ENCODE data around the gene EVI5L. TPM values are rescaled to one million over a fixed set of nuclear protein-coding genes. Genes with fewer than 3 reads are reported as not detected.

EVI5L gene
- polyA plus RNA-seq, 1 experiment, result 11.7 TPM

- no peak overlapping the region for H3K4me3 ChIP-seq (ENCODE audit: low read depth, low read length)
- DNase-seq (ENCODE audit: low read depth), result no peak
- TF ChIP-seq CTCF (IDR thresholded peaks at IDR 0.05; ENCODE audit: insufficient read depth, low read depth, low read length), result no peak
- CTCF ChIA-PET, result interaction anchor here (1.1 to 1.8 kb wide), 2 partner anchors 9 to 26 kb away, joined by 3 to 8 read pairs; partner anchors contain the start of gene MAP2K7
- POLR2A ChIA-PET, result no interaction called here
- no peaks in the 10 kb centered on the region for H3K27me3 ChIP-seq (ENCODE audit: control insufficient read depth, insufficient read depth, low read length)
- no peaks in the 10 kb centered on the region; the same call in 1 of the 2 replicates for H3K36me3 ChIP-seq (ENCODE audit: control insufficient read depth, insufficient read depth, low read length)
Measured at GRCh38 chr19:7894612-7895309, 64.7 kb downstream of the EVI5L start.

GRCh38 chr19:7895565-7895964 is 65.5 kb downstream of the EVI5L start:
- TF ChIP-seq CTCF (IDR thresholded peaks at IDR 0.05; ENCODE audit: insufficient read depth, low read depth, low read length), result no peak
- DNase-seq (ENCODE audit: low read depth), result no peak
- Histone ChIP-seq H3K27me3 (ENCODE audit: control insufficient read depth, insufficient read depth, low read length) (no peaks in the 10 kb centered on the region), H3K4me3 (ENCODE audit: low read depth, low read length) (no peak overlapping the region), H3K36me3 (ENCODE audit: control insufficient read depth, insufficient read depth, low read length) (peaks cover 4% of the 10 kb centered on the region)
- ChIA-PET POLR2A (no interaction called here), CTCF (no interaction called here)

GRCh38 chr19:7897292-7897691 is 67.3 kb downstream of the EVI5L start:
- ChIA-PET POLR2A (interaction anchor here (0.8 kb wide), 1 partner anchor 31 kb away, joined by 14 read pairs; no protein-coding TSS in a partner anchor), CTCF (interaction anchor here (1.7 kb wide), 1 partner anchor 26 kb away, joined by 4 read pairs; no protein-coding TSS in a partner anchor)
- H3K27me3 ChIP-seq (ENCODE audit: control insufficient read depth, insufficient read depth, low read length), result no peaks in the 10 kb centered on the region
- H3K36me3 ChIP-seq (ENCODE audit: control insufficient read depth, insufficient read depth, low read length), result peaks cover 4% of the 10 kb centered on the region
- no peak for TF ChIP-seq CTCF (IDR thresholded peaks at IDR 0.05; ENCODE audit: insufficient read depth, low read depth, low read length)
- no peak overlapping the region for H3K4me3 ChIP-seq (ENCODE audit: low read depth, low read length)
- no peak for DNase-seq (ENCODE audit: low read depth)

- DNase-seq (ENCODE audit: low read depth), result no peak
- Histone ChIP-seq H3K27me3 (ENCODE audit: control insufficient read depth, insufficient read depth, low read length) (no peaks in the 10 kb centered on the region), H3K36me3 (ENCODE audit: control insufficient read depth, insufficient read depth, low read length) (peaks cover 4% of the 10 kb centered on the region), H3K4me3 (ENCODE audit: low read depth, low read length) (no peak overlapping the region)
- ChIA-PET CTCF (interaction anchor here (1.6 to 1.9 kb wide), 2 partner anchors 21 to 47 kb away, joined by 3 to 6 read pairs; partner anchors contain the start of gene SNAPC2), POLR2A (no interaction called here)
- no peak for TF ChIP-seq CTCF (IDR thresholded peaks at IDR 0.05; ENCODE audit: insufficient read depth, low read depth, low read length)
Measured at GRCh38 chr19:7898967-7899366, 68.9 kb downstream of the EVI5L start.

GRCh38 chr19:7899751-7900378 is 69.8 kb downstream of the EVI5L start:
- Histone ChIP-seq H3K27me3 (ENCODE audit: control insufficient read depth, insufficient read depth, low read length) (no peaks in the 10 kb centered on the region), H3K4me3 (ENCODE audit: low read depth, low read length) (no peak overlapping the region), H3K36me3 (ENCODE audit: control insufficient read depth, insufficient read depth, low read length) (peaks cover 4% of the 10 kb centered on the region)
- ChIA-PET POLR2A (no interaction called here), CTCF (interaction anchor here (1.0 to 1.9 kb wide), 4 partner anchors 9 to 48 kb away, joined by 3 to 6 read pairs (median 4); no protein-coding TSS in a partner anchor)
- DNase-seq (ENCODE audit: low read depth), result no peak
- no peak for TF ChIP-seq CTCF (IDR thresholded peaks at IDR 0.05; ENCODE audit: insufficient read depth, low read depth, low read length)

Data from BJ (cell line).